AG20443 (cell line): ENCODE results near the gene ZNF513.

Source experiments
- DNase-seq: peaks from one replicate; pipeline ENCODE4 v3.0.0; 2012; ENCODE audit warnings: low spot score, mixed read lengths

ZNF513 gene

GRCh38 chr2:27390822-27391679 is 10.5 kb upstream of the ZNF513 start:
- DNase-seq, result no peak

GRCh38 chr2:27381577-27382181 is 1.1 kb upstream of the ZNF513 start:
- DNase-seq, result no peak

GRCh38 chr2:27379836-27380625 is 503 bp downstream of the ZNF513 start:
- DNase-seq, result no peak

- no peak for DNase-seq
These were observed 1.1 kb downstream of the ZNF513 start for GRCh38 chr2:27379383-27379835.

- DNase-seq, result no peak
These were observed 1.7 kb downstream of the ZNF513 start for GRCh38 chr2:27378809-27379290.

- no peak for DNase-seq
These were observed 2.3 kb downstream of the ZNF513 start for GRCh38 chr2:27378096-27378808.

GRCh38 chr2:27377618-27378095 is 2.9 kb downstream of the ZNF513 start:
- DNase-seq, result no peak

GRCh38 chr2:27376866-27377617 is 3.5 kb downstream of the ZNF513 start:
- DNase-seq, result no peak

GRCh38 chr2:27376151-27376865 is 4.2 kb downstream of the ZNF513 start:
- DNase-seq, result no peak

- no peak for DNase-seq
These were observed 4.9 kb downstream of the ZNF513 start for GRCh38 chr2:27375513-27376099.

GRCh38 chr2:27373567-27373966 is 7.0 kb downstream of the ZNF513 start:
- DNase-seq, result no peak

- DNase-seq, result no peak
These were observed 7.6 kb downstream of the ZNF513 start for GRCh38 chr2:27372937-27373336.

- no peak for DNase-seq
These were observed 9.5 kb downstream of the ZNF513 start for GRCh38 chr2:27370816-27371620.

GRCh38 chr2:27370026-27370815 is 10.3 kb downstream of the ZNF513 start, which contains the start of the genes EIF2B4 and SNX17:
Gene EIF2B4, minus strand, starts transcription at chr2:27370338. Its CDS starts 24 bp downstream, at chr2:27370314.
Gene SNX17, plus strand, starts transcription at chr2:27370616. Its CDS starts 128 bp downstream, at chr2:27370744.
- DNase-seq, result peak; percentile 97

- peak; percentile 82 for DNase-seq
These were observed 11.0 kb downstream of the ZNF513 start for GRCh38 chr2:27369471-27370025.

- DNase-seq, result no peak
These were observed 16.6 kb downstream of the ZNF513 start for GRCh38 chr2:27363933-27364332.

- DNase-seq, result no peak
These were observed 17.7 kb downstream of the ZNF513 start for GRCh38 chr2:27362678-27363420.
